Hematopoietic multipotent progenitor cell treated with erythropoietin and hydrocortisone succinate and interleukin-3 and kit ligand, for 17 days (in vitro differentiated cells): ENCODE data around the gene CEP83.
"Not testable (repeated sequence)": the region's sequence is repeated elsewhere in the genome, so short reads cannot be mapped to it uniquely, and the experiment has no call there.

Source experiments
- DNase-seq: peaks from one replicate; pipeline ENCODE4 v3.0.0-alpha.2; 2015; ENCODE audit warnings: low spot score

CEP83 gene

DNA sequence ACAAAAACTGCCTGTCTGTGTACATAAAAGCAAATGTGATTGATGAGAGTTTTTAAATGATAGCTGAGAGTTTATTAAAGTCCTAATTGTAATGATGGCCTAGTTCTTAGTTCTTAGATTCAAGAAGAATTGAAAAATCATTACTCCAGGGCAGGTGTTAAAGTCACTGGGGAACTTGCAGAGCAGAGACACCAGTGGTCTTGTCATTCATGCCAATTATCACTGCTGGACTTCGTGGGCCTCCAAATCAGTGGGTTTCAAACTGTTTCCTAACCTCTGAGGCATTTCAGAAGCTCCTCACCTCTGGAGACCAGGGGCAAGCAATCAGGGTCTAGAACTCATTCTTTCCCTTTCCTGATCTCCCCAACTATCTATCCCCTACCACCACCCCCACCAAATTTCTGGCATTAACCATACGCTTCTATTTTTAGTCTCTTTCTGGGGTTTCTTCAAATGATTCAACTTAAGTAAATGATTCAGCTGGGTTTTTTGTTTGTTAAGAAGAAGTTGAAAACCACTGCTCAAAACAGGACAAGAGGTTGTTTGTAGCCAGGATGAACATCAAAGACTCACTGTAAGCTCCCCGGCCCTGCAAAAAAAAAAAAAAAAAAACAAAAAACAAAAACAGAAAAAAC lies 80.1 kb downstream of the CEP83 start:
- DNase-seq: no peak

DNA sequence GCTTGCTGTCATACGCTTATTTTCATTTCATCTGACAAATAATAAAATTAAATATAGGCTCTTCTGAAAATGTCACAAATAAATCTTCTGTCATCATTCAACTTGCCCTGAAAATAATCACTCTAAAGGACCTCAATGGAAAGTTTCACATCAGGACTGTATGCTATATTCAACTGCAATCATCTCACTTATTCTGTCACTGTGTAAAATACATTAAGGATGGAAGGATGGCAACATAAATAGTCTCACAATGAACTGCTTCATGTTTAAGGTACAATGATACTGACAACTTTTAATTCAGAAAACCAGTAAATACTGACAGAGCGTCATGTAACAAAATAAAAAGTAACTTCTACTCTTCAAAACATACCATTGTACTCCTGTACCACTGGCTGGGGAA lies 82.1 kb downstream of the CEP83 start:
- DNase-seq: no peak

DNA sequence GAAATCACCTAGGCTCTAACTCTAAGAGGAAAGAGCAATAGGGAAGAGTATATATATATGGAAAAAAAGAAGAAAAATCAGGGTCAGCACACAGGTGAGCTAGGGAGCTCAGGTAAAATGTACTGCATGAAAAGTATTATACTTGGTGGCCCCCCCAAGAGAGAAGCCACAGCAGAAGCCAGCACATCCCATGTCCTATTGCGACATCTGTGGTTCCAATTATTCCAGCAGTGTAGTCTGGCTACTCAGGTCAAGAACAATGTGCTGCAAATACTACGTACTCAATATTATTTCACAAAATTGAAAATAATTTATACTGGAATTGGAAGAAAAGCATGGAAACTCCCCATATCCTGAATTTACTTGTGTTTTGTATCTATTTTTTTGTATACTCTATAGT lies 85.5 kb downstream of the CEP83 start:
- no peak for DNase-seq

DNA sequence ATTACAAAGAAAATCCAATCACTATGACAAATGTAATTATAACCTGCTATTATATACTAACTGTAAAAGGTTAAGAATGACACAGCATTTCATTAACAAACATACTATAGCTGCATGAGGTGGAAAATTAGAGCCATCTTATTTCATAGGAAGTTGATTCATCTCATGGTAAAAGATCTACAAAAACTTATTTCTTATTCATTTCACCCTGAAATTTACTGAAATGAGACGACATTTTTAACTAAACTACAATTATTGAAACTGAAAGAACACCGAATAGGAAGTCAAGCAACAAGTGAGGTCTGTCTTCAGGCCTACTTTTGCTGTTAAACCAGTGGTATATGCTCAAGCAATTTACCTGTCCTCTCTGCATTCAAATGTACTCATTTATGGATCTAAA lies 87.2 kb downstream of the CEP83 start:
- DNase-seq: no peak

DNA sequence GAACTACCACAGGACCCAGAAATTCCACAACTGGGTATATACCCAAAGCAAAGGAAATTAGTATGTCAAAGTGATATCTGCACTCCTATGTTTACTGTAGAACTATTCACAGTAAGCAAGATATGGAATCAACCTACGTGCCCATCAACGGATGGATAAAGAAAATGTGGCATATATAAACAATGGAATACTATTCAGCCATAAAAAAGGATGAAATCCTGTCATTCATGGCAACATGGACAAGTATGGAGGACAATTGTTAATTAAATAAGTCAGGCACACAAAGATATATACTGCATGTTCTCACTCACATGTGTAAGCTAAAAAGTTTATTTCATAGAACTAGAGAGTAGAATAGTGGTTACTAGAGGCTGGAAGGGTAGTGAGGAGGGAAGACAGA lies 97.0 kb downstream of the CEP83 start:
- no peak for DNase-seq

DNA sequence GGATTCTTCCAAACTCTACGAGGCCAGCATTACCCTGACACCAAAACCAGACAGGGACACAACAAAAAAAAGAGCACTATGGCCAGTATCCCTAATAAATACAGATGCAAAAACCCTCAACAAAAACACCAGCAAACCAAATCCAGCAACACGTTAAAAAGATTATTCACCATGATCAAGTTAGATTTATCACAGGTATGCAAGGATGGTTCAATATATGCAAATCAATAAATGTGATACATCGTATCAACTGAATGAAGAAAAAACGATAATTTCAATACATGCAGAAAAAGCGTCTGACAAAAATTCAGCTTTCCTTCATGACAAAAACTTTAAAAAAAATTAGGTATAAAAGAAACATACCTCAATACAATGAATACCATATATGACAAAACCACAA lies 99.9 kb downstream of the CEP83 start:
- no peak for DNase-seq

DNA sequence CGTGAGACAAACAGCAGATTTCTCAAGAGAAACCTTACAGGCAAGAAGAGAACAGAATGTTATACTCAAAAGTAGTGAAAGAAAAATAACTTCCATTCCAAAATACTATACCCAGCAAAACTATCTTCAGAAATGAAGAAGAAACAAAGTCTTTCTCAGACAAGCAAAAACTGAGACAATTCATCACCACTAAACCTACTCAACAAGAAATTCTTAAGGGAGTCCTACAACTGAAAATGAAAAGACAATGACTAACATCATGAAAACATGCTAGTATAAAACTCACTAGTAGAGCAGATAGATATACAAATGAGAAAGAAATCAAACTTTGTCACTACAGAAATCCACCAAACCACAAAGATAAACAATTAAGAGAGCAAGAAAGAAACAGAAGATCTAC lies 106.5 kb downstream of the CEP83 start:
- DNase-seq: no peak

DNA sequence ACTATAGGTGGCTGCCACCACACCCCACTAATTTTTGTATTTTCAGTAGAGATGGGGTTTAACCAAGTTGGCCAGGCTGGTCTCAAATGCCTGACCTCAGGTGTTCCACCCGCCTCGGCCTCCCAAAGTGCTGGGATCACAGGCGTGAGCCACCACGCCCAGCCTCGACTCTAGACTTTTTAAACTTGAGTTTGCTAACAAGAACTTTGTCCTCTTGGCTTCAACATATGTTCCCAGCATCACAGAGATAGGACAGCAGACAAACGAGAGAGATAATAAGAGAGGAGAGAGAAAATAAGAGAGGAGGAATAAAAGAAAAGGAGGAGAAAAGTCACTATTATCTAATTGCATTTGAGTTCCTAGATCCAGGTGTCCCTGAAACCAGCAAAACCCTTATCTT lies 119.1 kb downstream of the CEP83 start:
- DNase-seq: no peak

DNA sequence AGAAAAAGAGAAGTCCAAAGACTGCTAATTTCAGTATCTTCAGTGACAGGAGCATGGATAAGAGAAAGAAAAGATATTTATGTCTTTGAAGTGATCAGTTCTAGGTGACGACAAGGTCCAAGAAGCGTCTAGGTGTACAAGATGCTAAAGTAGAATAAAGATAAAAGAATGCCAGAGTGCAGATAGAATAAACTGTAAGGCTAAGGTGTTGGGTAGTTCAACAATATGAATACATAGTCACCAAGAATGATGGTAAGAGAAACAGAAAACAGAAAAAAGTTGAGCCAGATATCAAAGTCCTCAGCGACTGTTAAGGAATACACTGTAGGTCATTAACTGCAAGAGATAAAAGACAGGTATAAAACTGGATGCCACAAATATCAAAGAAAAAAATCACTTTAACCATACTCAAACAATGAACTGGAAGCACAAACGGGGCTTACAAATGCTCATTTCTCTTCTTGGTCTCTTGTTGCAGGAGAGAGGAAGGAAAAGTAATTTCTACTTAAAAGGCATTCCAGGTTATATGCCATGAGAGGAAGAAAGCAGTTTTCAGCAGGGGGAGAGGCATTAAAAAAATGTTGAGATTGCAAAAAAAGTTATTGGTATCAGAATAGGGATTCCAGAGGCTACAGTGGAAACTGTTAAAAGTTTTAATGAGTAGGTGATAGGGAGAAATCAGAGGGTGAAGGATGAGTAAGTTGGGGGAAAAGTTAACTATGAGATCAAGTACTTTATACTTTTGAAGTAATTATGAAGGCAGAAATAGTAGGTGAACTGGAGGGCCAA lies 121.5 kb downstream of the CEP83 start:
- DNase-seq: no peak

DNA sequence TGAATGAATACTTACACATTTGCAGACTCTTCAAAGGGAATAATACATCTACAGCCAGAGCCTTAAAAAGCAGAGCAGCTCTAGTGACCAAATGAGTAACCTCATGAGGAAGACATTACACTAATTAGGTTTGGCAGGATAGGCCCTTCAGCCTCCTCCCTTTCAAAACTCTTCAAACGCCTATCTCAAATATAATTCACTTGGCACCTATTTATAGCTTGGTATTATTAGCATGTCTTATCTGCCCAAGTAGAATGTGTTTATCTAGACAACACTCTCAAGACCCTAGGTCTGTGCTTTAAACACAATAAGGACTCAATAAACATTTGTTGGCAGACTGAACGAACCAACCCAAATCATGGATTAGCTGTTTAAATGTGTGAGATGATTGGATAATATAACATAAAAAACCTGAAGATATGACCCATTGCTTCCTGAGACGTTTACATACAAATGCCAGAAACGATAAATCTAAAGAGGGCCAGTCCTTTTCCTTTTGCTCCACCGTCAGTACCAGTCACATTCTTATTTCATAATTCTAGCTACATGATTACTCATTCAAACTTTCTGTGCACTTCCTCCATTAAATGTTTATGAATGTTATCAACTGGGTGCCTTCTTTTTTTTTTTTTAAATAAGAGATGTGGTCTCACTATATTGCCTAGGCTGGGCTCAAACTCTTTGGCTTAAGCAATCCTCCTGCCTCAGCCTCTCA lies 123.3 kb downstream of the CEP83 start:
- DNase-seq: no peak

DNA sequence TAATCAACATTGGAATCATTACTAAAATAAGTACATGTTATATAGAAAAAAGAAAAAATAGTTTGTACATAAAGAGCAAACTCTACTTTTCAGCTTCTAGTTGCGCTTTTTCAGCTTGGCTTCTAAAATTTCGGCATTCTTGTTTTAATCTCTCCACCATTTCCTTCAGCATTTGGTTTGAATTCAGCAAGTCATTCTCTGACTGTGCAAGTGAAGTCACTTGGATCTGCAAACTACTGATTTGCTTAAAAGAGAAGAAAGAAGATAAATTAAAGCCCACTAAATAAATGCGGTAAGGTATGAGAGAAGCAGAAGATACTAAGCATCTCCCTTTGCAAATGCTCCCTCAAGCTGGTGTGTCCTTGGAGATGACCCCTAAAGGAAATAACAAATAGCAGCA lies 126.3 kb downstream of the CEP83 start:
- no peak for DNase-seq

DNA sequence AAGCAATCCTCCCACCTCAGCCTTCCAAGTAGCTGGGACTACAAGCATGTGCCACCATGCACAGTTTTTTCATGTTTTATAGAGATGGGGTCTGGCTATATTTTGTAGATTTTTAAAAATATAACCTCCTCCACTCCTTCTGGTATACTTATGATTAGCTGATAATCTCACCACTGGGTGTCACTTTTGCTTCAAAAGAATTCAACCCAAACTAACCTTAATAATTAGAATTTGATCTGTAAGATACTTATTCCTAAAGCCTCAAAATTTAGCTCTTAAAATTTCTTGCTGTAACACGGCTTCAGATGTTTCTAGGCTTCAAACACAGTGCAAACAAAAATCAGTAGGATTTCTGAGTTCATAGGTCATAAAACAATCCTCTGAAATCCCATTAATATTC lies 130.3 kb downstream of the CEP83 start:
- DNase-seq: no peak

DNA sequence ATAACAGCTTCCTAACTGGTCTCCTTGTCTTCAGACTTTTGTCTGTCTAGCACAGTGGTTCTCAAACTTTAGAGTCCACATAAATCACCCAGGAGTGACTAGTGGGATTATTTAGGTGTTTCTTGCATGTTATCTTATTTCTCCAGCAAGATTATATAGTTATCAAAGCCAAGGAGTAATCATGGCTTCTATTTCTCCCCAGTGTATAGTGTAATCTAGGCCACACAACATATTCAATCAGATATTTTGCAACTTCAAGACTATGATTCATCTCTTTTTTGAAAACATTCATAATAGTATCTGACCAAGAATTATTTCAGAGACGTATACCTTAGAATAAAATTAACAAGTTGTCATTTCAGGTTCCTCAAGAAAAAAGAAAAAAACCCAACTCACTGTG lies 131.9 kb downstream of the CEP83 start:
- no peak for DNase-seq

DNA sequence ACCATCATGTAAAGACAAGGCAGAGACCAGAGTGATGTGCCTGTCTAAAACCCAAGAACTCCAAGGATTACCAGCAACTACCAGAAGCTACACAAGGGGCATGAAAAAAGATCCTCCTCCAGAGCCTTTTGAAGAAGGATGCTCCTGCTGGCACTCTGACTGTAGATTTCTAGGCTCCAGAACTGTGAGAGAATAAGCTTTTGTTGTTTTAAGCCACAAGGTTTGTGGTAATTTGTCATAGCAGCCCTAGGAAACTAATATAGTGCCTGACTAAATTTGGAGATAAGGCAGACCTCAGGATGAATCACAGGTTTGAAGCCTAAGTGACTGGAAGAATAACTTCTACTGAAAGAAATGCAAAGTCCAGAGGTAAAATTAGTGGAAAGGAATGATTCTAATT lies 132.9 kb downstream of the CEP83 start:
- DNase-seq: no peak

DNA sequence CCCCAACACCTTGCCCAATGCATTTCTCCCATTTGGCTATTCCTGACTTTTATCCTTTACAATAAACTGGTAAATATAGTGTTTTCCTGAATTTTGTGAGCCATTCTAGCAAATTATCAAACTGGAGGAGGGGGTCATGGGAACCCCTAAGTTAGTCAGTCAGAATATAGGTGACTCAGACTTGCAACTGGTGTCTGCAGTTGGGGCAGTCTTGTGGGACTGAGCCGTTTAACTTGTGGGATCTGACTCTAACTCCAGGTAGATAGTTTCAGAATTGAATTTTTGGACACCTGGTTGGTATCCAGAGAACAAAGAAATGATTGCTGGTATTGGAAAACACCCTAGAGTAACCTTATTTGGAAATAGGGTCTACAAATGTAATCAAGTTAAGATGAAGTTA lies 133.4 kb downstream of the CEP83 start:
- no peak for DNase-seq

DNA sequence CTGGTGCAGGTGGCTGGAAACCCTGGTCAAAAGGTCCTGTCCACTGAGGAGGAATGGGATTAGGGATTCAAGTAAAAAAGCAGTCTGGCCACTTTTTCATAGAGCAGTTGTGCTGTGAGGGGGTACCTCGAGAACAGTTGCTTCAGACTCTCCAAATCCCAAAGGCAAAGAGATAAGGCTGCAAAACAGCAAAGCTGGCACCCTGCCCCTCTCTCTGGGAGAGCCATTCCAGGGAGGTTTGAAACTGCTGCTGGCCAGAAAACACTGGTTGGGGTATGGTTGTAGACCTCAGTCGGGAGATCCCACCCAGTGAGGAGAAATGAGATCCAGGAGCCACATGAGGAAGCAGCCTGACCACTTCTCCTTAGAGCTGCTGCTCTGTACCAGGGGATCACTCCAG lies 137.3 kb downstream of the CEP83 start:
- no peak for DNase-seq

DNA sequence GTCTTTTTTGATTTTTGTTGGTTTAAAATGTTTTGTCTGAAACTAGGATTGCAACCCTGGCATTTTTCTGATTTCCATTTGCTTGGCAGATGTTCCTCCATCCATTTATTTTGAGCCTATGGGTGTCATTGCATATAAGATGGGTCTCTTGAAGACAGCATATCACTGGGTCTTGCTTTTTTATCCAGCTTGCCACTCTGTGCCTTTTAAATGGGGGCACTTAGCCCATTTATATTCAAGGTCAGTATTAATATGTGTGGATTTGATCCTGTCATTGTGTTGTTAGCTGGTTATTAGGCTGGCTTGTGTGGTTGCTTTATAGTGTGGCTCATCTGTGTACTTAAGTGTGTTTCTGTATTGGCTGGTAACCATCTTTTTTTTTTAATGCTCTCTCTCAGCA lies 139.6 kb downstream of the CEP83 start:
- no peak for DNase-seq

DNA sequence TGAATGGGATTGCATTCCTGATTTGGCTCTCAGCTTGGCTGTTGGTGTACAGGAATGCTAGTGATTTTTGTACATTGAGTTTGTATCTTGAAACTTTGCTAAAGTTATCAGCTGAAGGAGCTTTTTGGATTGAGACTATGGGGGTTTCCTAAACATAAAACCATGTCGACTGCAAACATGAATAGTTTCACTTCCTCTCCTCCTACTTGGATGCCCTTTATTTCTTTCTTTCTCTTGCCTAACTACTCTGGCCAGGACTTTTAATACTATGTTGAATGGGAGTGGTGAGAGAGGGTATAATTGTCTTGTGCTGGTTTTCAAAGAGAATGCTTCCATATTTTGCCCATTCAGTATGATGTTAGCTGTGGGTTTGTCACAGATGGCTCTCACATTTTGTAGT lies 141.5 kb downstream of the CEP83 start:
- no peak for DNase-seq

DNA sequence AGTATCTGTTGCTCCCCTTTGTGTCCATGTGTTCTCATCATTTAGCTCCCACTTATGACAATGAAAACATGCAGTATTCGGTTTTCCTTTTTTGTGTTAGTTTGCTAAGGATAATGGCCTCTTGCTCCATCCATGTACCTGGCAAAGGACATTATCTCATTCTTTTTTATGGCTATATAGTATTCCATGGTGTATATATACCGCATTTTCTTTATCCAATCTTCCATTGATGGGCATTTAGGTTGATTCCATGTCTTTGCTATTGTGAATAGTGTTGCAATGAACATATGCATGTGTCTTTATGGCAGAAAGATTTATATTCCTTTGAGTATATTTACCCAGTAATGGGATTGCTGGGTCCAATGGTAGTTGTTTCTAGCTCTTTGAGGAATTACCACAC lies 143.1 kb downstream of the CEP83 start:
- DNase-seq: not testable (repeated sequence)

DNA sequence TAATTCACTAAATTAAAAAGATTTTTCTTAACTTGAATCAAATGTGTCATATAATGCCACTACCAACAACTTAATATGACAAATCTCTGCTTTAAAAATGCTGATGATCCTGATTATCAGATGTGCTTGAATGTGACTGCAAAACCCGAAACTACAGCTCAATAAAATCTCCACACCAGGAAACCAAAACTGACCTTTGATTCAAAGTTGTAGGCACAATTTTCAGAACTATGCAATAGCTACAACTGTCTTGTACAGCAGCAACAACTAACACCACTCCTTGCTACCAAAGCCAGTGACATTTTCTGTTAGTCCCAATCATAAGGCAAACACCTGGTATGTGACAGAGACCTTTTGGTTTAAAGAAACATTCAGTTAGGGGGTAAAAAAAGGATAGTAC lies 147.3 kb downstream of the CEP83 start:
- DNase-seq: no peak

DNA sequence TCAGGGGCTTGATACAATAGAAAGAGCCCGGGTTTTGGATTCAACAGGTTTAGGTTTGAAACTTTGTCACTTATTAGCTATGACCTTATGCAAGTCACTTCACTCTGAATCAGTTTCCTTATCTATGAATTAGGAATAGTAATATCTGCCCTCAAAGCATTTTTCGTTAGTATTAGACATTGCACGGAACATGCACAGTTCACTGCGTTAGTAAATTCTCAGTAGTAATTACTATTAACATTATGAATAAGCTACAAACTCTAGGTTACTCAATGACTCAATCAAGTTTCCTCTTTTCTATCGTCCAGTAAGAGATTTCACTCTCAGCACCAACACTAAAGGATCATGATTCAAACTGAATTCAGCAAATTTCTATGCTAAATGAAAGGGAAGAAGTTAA lies 150.3 kb downstream of the CEP83 start:
- no peak for DNase-seq

DNA sequence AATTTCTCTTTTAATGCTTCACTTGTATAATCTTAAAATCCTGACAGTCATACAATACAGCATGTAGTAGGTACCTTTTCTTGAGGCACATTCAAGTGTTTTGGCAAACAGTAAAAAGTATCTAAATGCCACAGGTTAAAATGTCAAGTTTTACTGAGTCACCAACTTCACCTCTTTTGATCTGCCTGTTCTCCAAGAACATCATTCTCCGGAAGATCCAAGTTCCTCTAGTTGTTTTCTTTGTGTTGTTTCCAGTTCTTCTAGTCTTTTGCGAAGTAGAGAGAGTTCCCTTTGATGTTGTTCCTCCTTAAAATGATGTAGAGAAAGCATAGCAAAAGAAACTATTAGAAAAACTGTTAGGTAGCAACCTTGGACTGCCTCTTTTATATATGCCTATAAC lies 151.1 kb downstream of the CEP83 start:
- no peak for DNase-seq

DNA sequence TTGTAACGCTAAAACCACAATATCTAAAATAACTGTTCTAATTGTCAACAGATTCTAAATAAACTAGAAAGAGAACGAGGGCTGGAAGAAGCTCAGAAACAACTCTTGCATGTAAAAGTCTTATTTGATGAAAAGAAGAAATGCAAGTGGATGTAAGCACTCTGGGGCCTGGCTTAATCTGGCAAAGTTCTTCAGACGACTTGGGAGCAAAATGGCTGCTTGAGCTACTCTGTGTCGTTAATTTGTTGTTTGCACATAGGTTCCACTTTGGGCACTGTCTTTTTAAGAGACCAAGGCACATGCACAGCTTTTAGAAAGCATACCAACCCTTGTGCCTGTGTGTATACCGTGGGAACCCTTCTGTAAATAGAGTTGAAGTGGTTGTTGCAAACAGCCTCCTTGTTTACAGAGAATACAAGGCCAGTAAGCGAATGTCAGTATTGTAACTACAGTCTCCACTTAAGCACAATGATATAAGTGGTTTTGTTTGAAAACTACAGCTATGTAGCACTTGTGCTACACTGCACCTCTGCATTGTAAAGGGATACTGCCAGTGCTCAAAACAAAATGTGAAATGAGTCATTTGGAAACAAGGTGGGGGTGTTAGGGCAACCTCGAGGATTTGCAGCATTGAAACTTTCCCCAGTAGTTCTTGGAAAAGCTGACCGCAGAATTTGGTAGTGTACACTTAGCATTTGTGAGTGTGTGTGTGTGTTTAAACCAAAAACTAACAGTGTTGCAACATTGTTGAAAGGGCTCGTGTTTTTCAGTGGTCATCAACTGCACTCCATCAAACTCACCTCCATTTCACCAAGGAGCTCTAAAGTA lies 154.3 kb downstream of the CEP83 start:
- DNase-seq: no peak
